Colonic mucosa (tissue), 4 donors: ENCODE results near the gene RHOF. TPM values are rescaled to one million over a fixed set of nuclear protein-coding genes. Genes with fewer than 3 reads are reported as not detected.

Experiments
- DNase-seq: peaks from one replicate; pipeline ENCODE4 v3.0.0-alpha.2; 2020
- H3K27ac ChIP-seq: fragments of 200-600 bp; one replicate; pipeline ENCODE4 v1.8.0; 2021
- H3K27me3 ChIP-seq: fragments of 200-600 bp; one replicate; pipeline ENCODE4 v1.8.0; 2021
- H3K36me3 ChIP-seq: fragments of 200-600 bp; one replicate; pipeline ENCODE4 v1.8.0; 2021
- H3K4me1 ChIP-seq: fragments of 200-600 bp; one replicate; pipeline ENCODE4 v1.8.0; 2021; ENCODE audit warnings: mild to moderate bottlenecking
- H3K4me3 ChIP-seq: fragments of 200-600 bp; one replicate; pipeline ENCODE4 v1.8.0; 2021
- H3K9ac ChIP-seq, 2 donors: one replicate each; pipeline ENCODE4 v1.7.0; 2013; ENCODE audit warnings: control low read depth in 2 of 2, low read depth in 2 of 2, low read length in 2 of 2
- H3K9me3 ChIP-seq: fragments of 200-600 bp; one replicate; pipeline ENCODE4 v1.8.0; 2021
- intact Hi-C: fragments of 100-400 bp; cut with DNase I; formaldehyde crosslinking; loops from one replicate; pipeline ENCODE4 v1.14.1; 2022
- total RNA-seq, 2 donors: library from RNA; stranded (reverse); fragmentation: NEBNext Ultra II Directional in 1 of 2; extraction: Animal tissue kit (Norgen Biotek cat#: 25700) in 1 of 2; gene quantifications; one replicate each; pipeline ENCODE4 v1.2.1, GENCODE V29; 2021
- TF ChIP-seq, protein P1 (sequence below): fragments of 200-600 bp; IDR thresholded peaks from one replicate; pipeline ENCODE4 v1.8.0; 2022; ENCODE audit warnings: antibody characterized with exemption, mild to moderate bottlenecking
- donor health status: healthy.
- donor health status: DM: no; HTN: no; CAD: no.
- donor health status: DM: no; HTN: no; CAD: no.

Gene RHOF
- total RNA-seq, 2 donors from 2014 or later, result 58.0 to 74.5 TPM

DNA sequence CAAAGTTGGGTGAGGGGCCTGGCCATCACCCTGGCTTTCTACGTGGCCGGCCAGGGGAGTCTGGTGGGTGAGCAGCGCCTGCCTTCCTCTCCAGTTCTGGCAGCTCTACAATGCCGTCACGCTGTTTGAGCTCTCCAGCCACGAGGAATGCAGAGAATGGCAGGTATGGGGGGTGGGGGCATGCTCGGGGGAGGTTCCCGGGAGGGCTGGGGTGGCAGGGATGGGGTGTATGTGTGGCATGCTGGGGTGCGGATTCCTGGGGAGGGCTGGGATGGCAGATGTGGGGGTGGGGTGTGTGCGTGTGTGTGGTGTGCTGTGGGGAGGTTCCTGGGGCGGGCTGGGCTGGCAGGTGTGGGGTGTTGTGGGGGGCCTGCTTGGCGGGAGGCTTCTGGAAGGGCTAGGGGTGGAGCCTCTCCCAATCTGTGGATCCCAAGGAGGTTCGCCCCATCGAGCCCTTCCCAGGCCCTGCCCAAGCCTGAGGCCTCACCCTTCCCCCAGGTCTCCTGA is 18.5 kb downstream of the RHOF start:
- DNase-seq, result no peak
- no peaks in the 10 kb centered on the region for H3K9me3 ChIP-seq
- TF ChIP-seq, protein P1, sequence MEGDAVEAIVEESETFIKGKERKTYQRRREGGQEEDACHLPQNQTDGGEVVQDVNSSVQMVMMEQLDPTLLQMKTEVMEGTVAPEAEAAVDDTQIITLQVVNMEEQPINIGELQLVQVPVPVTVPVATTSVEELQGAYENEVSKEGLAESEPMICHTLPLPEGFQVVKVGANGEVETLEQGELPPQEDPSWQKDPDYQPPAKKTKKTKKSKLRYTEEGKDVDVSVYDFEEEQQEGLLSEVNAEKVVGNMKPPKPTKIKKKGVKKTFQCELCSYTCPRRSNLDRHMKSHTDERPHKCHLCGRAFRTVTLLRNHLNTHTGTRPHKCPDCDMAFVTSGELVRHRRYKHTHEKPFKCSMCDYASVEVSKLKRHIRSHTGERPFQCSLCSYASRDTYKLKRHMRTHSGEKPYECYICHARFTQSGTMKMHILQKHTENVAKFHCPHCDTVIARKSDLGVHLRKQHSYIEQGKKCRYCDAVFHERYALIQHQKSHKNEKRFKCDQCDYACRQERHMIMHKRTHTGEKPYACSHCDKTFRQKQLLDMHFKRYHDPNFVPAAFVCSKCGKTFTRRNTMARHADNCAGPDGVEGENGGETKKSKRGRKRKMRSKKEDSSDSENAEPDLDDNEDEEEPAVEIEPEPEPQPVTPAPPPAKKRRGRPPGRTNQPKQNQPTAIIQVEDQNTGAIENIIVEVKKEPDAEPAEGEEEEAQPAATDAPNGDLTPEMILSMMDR, result no peak
- H3K4me3 ChIP-seq, result no peak overlapping the region
- intact Hi-C loops, result loop anchor here (2.0 to 10.0 kb wide), 3 partner anchors 37 to 220 kb away; no protein-coding TSS in a partner anchor
- H3K36me3 ChIP-seq, result no peaks in the 10 kb centered on the region
- no peak overlapping the region for H3K9ac ChIP-seq
- H3K27ac ChIP-seq, result no peak overlapping the region
- H3K4me1 ChIP-seq, result peaks cover 4% of the 10 kb centered on the region
- no peaks in the 10 kb centered on the region for H3K27me3 ChIP-seq

DNA sequence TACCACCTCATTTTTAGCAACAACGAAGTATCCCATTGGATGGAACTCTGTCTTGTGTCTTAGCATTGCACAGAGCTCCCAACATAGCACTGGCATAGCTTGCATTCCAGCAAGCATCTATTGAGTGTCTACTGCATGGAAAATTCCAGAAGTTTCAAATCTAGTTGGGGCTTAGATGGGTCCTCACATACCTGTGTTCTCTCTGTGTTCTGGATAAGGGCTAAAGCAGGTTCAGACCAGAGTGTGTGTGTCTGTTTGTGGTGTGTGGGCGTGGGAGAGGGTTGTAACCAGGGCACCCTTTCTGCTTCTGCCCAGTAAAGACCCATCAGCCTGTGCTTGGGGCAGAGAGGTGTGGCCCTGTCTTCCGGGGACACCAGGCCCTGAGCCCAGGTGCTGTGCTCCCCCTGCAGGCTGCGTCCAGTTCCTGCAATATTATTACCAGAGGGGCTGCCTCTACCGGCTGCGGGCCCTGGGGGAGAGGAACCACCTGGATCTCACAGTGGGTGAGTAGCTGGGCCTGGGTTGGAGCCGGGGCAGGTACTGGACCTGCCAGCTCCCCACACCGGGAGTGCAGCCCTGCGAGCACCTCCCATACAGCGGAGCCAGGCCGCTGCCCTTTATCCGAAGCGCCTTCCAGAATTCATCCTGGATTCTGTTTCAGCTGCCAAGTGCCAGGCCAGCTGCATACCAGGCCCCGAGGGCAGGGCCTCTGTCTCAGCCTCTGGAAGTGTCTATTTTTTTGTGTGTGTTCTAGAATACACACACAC is 20.3 kb downstream of the RHOF start:
- Histone ChIP-seq H3K36me3 (no peaks in the 10 kb centered on the region), H3K4me3 (no peak overlapping the region), H3K27ac (no peak overlapping the region), H3K4me1 (peaks cover 4% of the 10 kb centered on the region), H3K9me3 (no peaks in the 10 kb centered on the region), H3K27me3 (no peaks in the 10 kb centered on the region), H3K9ac (no peak overlapping the region)
- TF ChIP-seq, protein P1, result peak; percentile 85
- DNase-seq, result peak; percentile 76
- intact Hi-C loops, result loop anchor here (10.0 kb wide), 1 partner anchor 218 kb away; no protein-coding TSS in a partner anchor

DNA sequence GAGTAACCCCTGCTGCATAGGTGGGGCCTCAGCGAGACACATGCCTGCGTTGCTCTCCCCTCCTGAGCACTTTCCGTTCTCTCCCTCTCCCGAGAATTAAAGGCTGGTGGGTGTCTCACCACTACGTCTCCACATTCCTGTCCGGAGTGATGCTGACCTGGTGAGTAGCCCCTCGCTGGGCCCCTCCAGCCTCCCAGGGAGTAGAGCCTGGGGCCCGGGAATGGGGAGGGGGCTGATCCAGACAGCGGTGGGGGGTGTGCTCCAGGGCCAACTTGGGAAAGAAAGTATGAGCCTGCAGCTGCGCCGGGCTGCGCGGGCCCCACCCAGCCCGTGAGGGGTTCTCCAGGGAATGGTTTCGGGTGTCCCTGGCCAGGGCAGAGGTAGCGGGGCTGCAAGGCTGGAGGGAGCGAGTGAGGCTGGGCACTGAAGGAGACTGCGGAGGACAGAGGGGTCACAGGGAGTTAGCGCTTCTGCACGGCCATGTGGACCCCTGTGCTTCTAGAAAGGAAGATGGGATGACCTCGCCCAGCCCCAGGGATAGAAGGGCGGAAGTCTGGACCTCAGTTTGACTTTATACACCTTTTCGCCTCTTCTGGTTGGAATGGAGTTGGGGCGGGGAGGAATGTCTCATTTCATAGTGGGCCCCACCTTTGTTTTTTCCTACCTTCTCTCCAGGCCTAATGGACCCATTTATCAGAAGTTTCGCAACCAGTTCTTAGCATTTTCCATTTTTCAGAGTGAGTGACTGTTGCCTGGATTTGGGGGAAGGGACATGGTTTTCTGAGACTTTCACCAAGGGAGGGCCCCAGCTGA is 22.5 kb downstream of the RHOF start:
- Histone ChIP-seq H3K27ac (no peak overlapping the region), H3K4me3 (no peak overlapping the region), H3K9ac (no peak overlapping the region), H3K36me3 (no peaks in the 10 kb centered on the region), H3K4me1 (peaks cover 4% of the 10 kb centered on the region), H3K9me3 (no peaks in the 10 kb centered on the region), H3K27me3 (no peaks in the 10 kb centered on the region)
- TF ChIP-seq, protein P1, result no peak
- intact Hi-C loops, result loop anchor here (10.0 kb wide), 1 partner anchor 216 kb away; no protein-coding TSS in a partner anchor
- DNase-seq, result no peak

DNA sequence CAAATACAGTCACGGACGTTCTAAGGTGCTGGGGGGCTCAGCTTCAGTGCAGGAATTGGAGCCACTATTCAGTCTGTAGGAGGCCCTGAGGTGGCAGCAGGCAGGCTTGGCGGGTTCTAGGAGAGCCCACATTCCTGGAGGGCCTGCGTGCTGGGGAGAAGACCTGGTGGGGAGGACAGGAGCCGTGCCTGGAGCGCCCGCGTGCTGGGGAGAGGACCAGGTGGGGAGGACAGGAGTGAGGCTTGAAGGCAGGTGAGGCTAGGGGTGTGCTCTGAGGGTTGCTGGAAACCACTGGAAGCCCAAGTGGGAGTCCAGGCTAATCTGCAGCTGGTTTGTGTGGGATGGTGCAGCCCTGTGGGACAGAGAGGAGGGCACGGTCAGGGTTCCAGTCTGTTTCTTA is 23.1 kb downstream of the RHOF start:
- H3K27ac ChIP-seq, result no peak overlapping the region
- H3K9ac ChIP-seq, result no peak overlapping the region
- TF ChIP-seq, protein P1, result no peak
- no peaks in the 10 kb centered on the region for H3K27me3 ChIP-seq
- no peak for DNase-seq
- no peak overlapping the region for H3K4me3 ChIP-seq
- no peaks in the 10 kb centered on the region for H3K9me3 ChIP-seq
- H3K4me1 ChIP-seq, result peaks cover 4% of the 10 kb centered on the region
- intact Hi-C loops, result loop anchor here (10.0 kb wide), 1 partner anchor 216 kb away; no protein-coding TSS in a partner anchor
- H3K36me3 ChIP-seq, result no peaks in the 10 kb centered on the region

DNA sequence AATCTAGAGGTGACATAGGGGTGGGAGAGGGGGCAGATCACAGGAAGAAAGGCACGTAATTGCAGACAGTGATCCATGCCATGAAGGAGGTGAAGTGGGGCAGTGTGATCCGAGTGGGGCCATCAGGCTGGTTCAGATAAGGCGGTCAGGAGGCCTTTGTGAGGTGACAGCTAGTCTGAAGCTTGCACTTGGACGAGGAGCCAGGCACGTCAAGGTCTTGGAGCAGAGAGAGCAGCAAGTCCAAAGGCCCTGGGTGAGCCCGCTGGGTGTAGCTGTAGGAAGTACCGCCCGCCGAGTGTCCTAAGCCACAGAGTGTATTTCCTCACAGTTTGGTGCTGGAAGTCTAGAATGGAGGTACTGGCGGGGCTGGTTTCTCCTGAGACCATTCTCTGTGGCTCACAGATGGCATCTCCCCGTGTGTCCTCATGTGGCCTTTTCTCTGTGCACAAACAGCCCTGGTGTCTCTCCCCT is 23.6 kb downstream of the RHOF start:
- TF ChIP-seq, protein P1, result no peak
- H3K36me3 ChIP-seq, result no peaks in the 10 kb centered on the region
- no peak for DNase-seq
- no peak overlapping the region for H3K27ac ChIP-seq
- no peak overlapping the region for H3K4me3 ChIP-seq
- peaks cover 4% of the 10 kb centered on the region for H3K4me1 ChIP-seq
- no peaks in the 10 kb centered on the region for H3K27me3 ChIP-seq
- intact Hi-C loops, result loop anchor here (10.0 kb wide), 1 partner anchor 215 kb away; no protein-coding TSS in a partner anchor
- H3K9me3 ChIP-seq, result no peaks in the 10 kb centered on the region
- H3K9ac ChIP-seq, result no peak overlapping the region
